Rectal smooth muscle tissue (tissue), 1 donor: ENCODE results near the gene ABCA3.
"Not testable (repeated sequence)": the region's sequence is repeated elsewhere in the genome, so short reads cannot be mapped to it uniquely, and the experiment has no call there.

Experiments
- H3K27ac ChIP-seq: one replicate; pipeline ENCODE4 v1.7.0; 2013; ENCODE audit warnings: low read depth, low read length, inconsistent platforms
- H3K27me3 ChIP-seq: one replicate; pipeline ENCODE4 v1.7.0; 2013; ENCODE audit warnings: low read length; ENCODE audit not compliant: control insufficient read depth, insufficient read depth
- H3K36me3 ChIP-seq: one replicate; pipeline ENCODE4 v1.7.0; 2013; ENCODE audit warnings: low read length; ENCODE audit not compliant: control insufficient read depth, insufficient read depth
- H3K4me1 ChIP-seq: one replicate; pipeline ENCODE4 v1.7.0; 2013; ENCODE audit warnings: low read length; ENCODE audit not compliant: control insufficient read depth, insufficient read depth
- H3K4me3 ChIP-seq: one replicate; pipeline ENCODE4 v1.7.0; 2013; ENCODE audit warnings: low read length
- H3K9ac ChIP-seq: one replicate; pipeline ENCODE4 v1.7.0; 2013; ENCODE audit warnings: low read length

Gene ABCA3

DNA sequence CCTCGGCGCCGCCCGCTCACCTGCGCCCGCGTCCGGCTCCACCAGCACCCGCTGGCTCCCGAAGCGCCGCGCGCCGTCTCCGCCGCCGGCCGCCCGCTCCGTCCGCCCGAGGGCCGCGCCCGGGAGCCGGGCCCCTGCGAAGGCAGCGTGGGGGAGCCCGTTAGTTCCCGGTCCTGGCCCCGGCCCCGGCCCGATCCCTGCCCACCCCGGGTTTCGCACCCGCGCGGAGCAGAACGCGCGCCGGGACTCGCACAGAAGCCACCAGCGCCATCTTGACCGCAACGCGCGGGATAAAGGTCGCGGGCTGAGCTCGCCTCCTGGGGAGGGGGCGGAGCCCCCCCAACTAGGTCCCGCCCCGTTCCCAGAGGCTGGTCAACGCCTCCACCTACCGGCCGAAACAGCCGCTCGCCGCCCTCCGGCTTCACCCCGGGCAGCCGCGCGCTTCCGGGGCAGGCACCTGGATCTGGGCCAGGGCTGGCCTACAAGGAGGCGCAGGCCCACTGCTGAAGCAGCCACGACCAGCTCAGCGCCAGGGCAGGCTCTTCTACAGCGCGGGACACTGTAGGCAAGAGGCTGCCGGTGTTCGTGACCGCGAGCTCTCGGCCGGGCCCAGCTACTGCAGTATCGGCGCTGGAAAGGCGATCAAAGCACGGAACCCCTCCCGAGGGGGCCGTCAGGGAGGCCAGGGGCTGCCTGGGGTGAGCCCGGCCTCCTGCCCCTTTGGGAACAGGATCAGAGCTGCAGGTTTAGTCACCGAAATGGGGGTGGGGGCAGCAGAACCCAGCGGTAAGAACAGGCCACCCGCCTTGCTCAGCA, 89.0 kb downstream of the ABCA3 start, which contains the start of gene ECI1:
Gene ECI1, minus strand, starts transcription at position 292 of the 816 bp plus-strand sequence. Its CDS starts 21 bp downstream, at position 271.
- Histone ChIP-seq H3K27me3 (no peaks in the 10 kb centered on the region), H3K27ac (peak within 1 kb of the TSS; percentile 88), H3K9ac (peak within 1 kb of the TSS; percentile 73), H3K4me3 (peak within 1 kb of the TSS; percentile 78), H3K36me3 (peaks cover 15% of the 10 kb centered on the region), H3K4me1 (peaks cover 10% of the 10 kb centered on the region)

- Histone ChIP-seq H3K36me3 (peaks cover 17% of the 10 kb centered on the region), H3K27me3 (no peaks in the 10 kb centered on the region), H3K27ac (peak overlapping the region; percentile 88), H3K4me3 (peak overlapping the region; percentile 78), H3K4me1 (peaks cover 10% of the 10 kb centered on the region), H3K9ac (peak overlapping the region; percentile 21)
Measured at GRCh38 chr16:2250652-2251295, 89.8 kb downstream of the ABCA3 start.

- no peak overlapping the region for H3K27ac ChIP-seq
- peaks cover 37% of the 10 kb centered on the region for H3K36me3 ChIP-seq
- H3K9ac ChIP-seq, result no peak overlapping the region
- H3K4me3 ChIP-seq, result no peak overlapping the region
- no peaks in the 10 kb centered on the region for H3K27me3 ChIP-seq
- H3K4me1 ChIP-seq, result peaks cover 4% of the 10 kb centered on the region
Measured at GRCh38 chr16:2246301-2246885, 94.1 kb downstream of the ABCA3 start.

DNA sequence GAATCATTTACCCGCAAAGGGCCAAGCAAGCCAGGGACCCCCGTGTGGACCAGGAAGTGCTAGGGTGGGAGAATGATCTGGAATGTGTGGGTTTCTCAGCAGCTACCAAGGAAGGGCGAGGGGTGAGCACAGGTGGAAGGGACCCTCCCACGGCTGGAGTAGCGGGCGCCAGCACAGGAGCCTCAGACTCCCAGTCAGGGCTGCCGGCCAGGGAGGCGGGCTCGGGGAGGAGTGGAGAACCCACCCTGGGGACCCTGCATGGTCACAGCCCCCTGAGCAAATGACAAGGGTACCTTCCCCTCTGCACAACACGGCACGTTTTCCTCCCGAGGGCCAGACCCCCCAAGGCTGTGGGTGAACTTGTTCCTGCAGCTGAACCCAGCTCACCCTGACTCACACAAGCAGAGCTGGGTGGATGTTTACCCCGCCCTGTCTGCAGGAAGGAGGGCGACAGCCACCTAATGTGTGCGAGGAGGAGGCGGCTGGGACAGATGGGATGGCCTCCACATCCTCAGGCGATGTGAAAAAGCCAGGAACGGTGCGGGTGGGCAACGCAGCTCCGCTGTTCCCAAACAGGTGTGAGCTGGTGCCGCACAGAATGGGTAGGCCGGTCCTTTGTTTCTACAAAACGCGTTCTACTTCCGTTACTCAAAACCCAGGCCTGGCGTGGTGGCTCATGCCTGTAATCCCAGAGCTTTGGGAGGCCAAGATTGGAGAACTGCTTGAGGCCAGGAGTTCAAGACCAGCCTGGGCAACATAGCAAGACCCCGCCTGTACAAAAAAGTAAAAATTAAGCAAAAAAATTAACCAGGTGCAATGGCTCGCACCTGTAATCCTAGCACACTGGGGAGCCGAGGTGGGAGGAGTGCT, 95.4 kb downstream of the ABCA3 start:
- H3K27ac ChIP-seq, result no peak overlapping the region
- no peaks in the 10 kb centered on the region for H3K27me3 ChIP-seq
- H3K36me3 ChIP-seq, result peaks cover 37% of the 10 kb centered on the region
- H3K9ac ChIP-seq, result no peak overlapping the region
- H3K4me3 ChIP-seq, result no peak overlapping the region
- H3K4me1 ChIP-seq, result no peaks in the 10 kb centered on the region

DNA sequence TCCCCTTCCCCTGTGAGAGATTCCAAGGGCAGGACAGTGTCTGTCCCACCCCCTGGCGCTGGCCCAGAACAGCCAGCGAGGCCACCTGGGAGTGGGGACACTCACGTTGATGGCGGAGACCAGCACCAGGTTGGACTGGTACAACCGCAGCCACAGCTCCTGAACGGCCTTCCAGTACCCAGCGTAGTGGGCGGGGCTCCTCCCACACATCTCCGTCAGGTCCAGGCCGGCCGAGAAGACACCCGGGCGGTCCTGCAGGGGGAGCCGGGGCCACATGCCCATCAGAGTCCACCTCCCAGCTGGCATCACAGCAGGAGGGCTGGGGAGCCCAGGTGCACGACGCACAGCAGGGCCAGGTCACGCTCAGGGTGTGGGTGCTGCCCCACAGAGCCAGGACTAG, 96.2 kb downstream of the ABCA3 start:
- Histone ChIP-seq H3K27ac (no peak overlapping the region), H3K36me3 (peaks cover 37% of the 10 kb centered on the region), H3K4me1 (no peaks in the 10 kb centered on the region), H3K4me3 (no peak overlapping the region), H3K27me3 (no peaks in the 10 kb centered on the region), H3K9ac (no peak overlapping the region)

DNA sequence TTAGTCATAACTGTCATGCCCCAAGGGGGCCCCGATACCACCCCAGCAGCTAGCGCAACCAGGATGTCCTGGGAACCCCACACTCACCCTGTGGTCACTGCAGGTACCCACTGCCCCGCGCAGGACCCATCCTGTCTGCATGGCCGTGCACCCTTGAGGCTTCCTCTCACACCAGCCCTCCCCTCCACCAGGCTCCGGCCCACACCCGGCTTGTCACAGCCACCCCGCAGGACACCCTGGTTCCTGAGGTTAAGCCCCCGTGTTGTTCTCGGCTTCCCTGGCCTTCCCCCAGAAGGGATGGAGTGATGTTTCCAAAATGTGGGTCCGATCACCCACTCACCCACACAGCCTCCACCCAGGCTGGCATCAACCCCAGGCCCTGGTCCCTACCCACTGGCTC, 96.7 kb downstream of the ABCA3 start:
- peaks cover 37% of the 10 kb centered on the region for H3K36me3 ChIP-seq
- no peaks in the 10 kb centered on the region for H3K27me3 ChIP-seq
- H3K4me3 ChIP-seq, result no peak overlapping the region
- no peak overlapping the region for H3K27ac ChIP-seq
- H3K4me1 ChIP-seq, result no peaks in the 10 kb centered on the region
- no peak overlapping the region for H3K9ac ChIP-seq

GRCh38 chr16:2243031-2243528, 97.4 kb downstream of the ABCA3 start:
- H3K27me3 ChIP-seq, result no peaks in the 10 kb centered on the region
- H3K36me3 ChIP-seq, result peaks cover 37% of the 10 kb centered on the region
- H3K4me1 ChIP-seq, result no peaks in the 10 kb centered on the region
- no peak overlapping the region for H3K27ac ChIP-seq
- no peak overlapping the region for H3K4me3 ChIP-seq
- no peak overlapping the region for H3K9ac ChIP-seq

- Histone ChIP-seq H3K4me1 (no peaks in the 10 kb centered on the region), H3K27me3 (no peaks in the 10 kb centered on the region), H3K9ac (no peak overlapping the region), H3K36me3 (peaks cover 37% of the 10 kb centered on the region), H3K27ac (no peak overlapping the region), H3K4me3 (no peak overlapping the region)
Measured at GRCh38 chr16:2242598-2242997, 97.9 kb downstream of the ABCA3 start.

GRCh38 chr16:2240331-2240730, 100.2 kb downstream of the ABCA3 start:
- H3K36me3 ChIP-seq, result peaks cover 28% of the 10 kb centered on the region

GRCh38 chr16:2238838-2239675, 101.5 kb downstream of the ABCA3 start:
- Histone ChIP-seq H3K4me1 (no peaks in the 10 kb centered on the region), H3K4me3 (no peak overlapping the region), H3K27ac (no peak overlapping the region), H3K36me3 (peaks cover 27% of the 10 kb centered on the region), H3K9ac (no peak overlapping the region), H3K27me3 (peaks cover 3% of the 10 kb centered on the region)

More at GRCh38 chr16:2240331-2240730, 100.2 kb downstream of the ABCA3 start:
- H3K27ac ChIP-seq, H3K4me1 ChIP-seq, H3K27me3 ChIP-seq, H3K4me3 ChIP-seq, H3K9ac ChIP-seq: not testable (repeated sequence)

GRCh38 chr16:2238150-2238837, 102.2 kb downstream of the ABCA3 start:
- H3K27ac ChIP-seq, result no peak overlapping the region
- no peak overlapping the region for H3K4me3 ChIP-seq
- H3K36me3 ChIP-seq, result peaks cover 26% of the 10 kb centered on the region

More at GRCh38 chr16:2238150-2238837, 102.2 kb downstream of the ABCA3 start:
- Histone ChIP-seq H3K9ac (no peak overlapping the region), H3K27me3 (peaks cover 3% of the 10 kb centered on the region), H3K4me1 (no peaks in the 10 kb centered on the region)
